ENCODE results near the gene CDK5. TPM values are rescaled to one million over a fixed set of nuclear protein-coding genes. Genes with fewer than 3 reads are reported as not detected.
"Not testable (repeated sequence)": the region's sequence is repeated elsewhere in the genome, so short reads cannot be mapped to it uniquely, and the experiment has no call there.

Gene CDK5
- total RNA-seq, 1 experiment from 2014 or later, result 23.8 TPM

GRCh38 chr7:151043959-151044358 lies 13.7 kb downstream of the CDK5 start:
- TF ChIP-seq CTCF (IDR thresholded peaks at IDR 0.05; ENCODE audit: insufficient read depth in 1 of 2, low read depth in 1 of 2, low read length in 1 of 2, severe bottlenecking in 1 of 2, unreplicated experiment in 1 of 2), result no peak
- no peaks in the 10 kb centered on the region for H3K27me3 Mint-ChIP-seq (ENCODE audit: insufficient read depth, unreplicated experiment)

GRCh38 chr7:151043449-151043848 lies 14.2 kb downstream of the CDK5 start:
- H3K9me3 Mint-ChIP-seq (ENCODE audit: unreplicated experiment); H3K4me1 Mint-ChIP-seq (ENCODE audit: low read depth, unreplicated experiment); intact Hi-C loops (cut with micrococcal nuclease; ENCODE audit: unreplicated experiment); H3K36me3 ChIP-seq (ENCODE audit: control insufficient read depth, insufficient read depth, low read length); H3K9me3 ChIP-seq; H3K36me3 Mint-ChIP-seq (ENCODE audit: insufficient read depth, unreplicated experiment); H3K27me3 ChIP-seq (replicated peaks; ENCODE audit: control insufficient read depth, insufficient read depth, low read length); DNase-seq; H3K27me3 Mint-ChIP-seq (ENCODE audit: insufficient read depth, unreplicated experiment); H3K4me3 Mint-ChIP-seq (ENCODE audit: unreplicated experiment); POLR2A ChIA-PET; H3K27ac Mint-ChIP-seq (ENCODE audit: unreplicated experiment); H3K4me3 ChIP-seq (ENCODE audit: low read depth, low read length); CTCF ChIA-PET; BruUV-seq (replicated peaks): not testable (repeated sequence)
- peaks cover 12% of the 10 kb centered on the region for H3K4me1 ChIP-seq

More at GRCh38 chr7:151043959-151044358, 13.7 kb downstream of the CDK5 start:
- no peaks in the 10 kb centered on the region for H3K9me3 ChIP-seq
- intact Hi-C loops (cut with micrococcal nuclease; ENCODE audit: unreplicated experiment), result no loop called here
- POLR2A ChIA-PET, result no interaction called here
- H3K4me3 ChIP-seq (ENCODE audit: low read depth, low read length), result no peak overlapping the region
- no peaks in the 10 kb centered on the region for H3K36me3 Mint-ChIP-seq (ENCODE audit: insufficient read depth, unreplicated experiment)
- no peaks in the 10 kb centered on the region for H3K36me3 ChIP-seq (ENCODE audit: control insufficient read depth, insufficient read depth, low read length)
- no peak overlapping the region for H3K27ac Mint-ChIP-seq (ENCODE audit: unreplicated experiment)
- no peak for DNase-seq
- no peak overlapping the region for H3K4me3 Mint-ChIP-seq (ENCODE audit: unreplicated experiment)
- no peaks in the 10 kb centered on the region for H3K9me3 Mint-ChIP-seq (ENCODE audit: unreplicated experiment)
- H3K4me1 ChIP-seq, result peaks cover 8% of the 10 kb centered on the region
- CTCF ChIA-PET, result interaction anchor here (0.7 kb wide), 1 partner anchor 18 kb away, joined by 3 read pairs; no protein-coding TSS in a partner anchor
- no peaks in the 10 kb centered on the region; the same call in 1 of the 2 replicates for H3K27me3 ChIP-seq (replicated peaks; ENCODE audit: control insufficient read depth, insufficient read depth, low read length)
- no TSS peak for BruUV-seq (replicated peaks)
- peaks cover 5% of the 10 kb centered on the region for H3K4me1 Mint-ChIP-seq (ENCODE audit: low read depth, unreplicated experiment)

- no peaks in the 10 kb centered on the region for H3K9me3 Mint-ChIP-seq (ENCODE audit: unreplicated experiment)
- DNase-seq, result no peak
- H3K4me3 Mint-ChIP-seq (ENCODE audit: unreplicated experiment), result no peak overlapping the region
- Histone ChIP-seq H3K36me3 (ENCODE audit: control insufficient read depth, insufficient read depth, low read length) (no peaks in the 10 kb centered on the region), H3K4me3 (ENCODE audit: low read depth, low read length) (no peak overlapping the region), H3K9me3 (no peaks in the 10 kb centered on the region), H3K4me1 (peaks cover 12% of the 10 kb centered on the region), H3K27me3 (replicated peaks; ENCODE audit: control insufficient read depth, insufficient read depth, low read length) (no peaks in the 10 kb centered on the region; the same call in 1 of the 2 replicates)
- TF ChIP-seq CTCF (IDR thresholded peaks at IDR 0.05; ENCODE audit: insufficient read depth in 1 of 2, low read depth in 1 of 2, low read length in 1 of 2, severe bottlenecking in 1 of 2, unreplicated experiment in 1 of 2), result no peak
- BruUV-seq (replicated peaks), result no TSS peak
- POLR2A ChIA-PET, result no interaction called here
- intact Hi-C loops (cut with micrococcal nuclease; ENCODE audit: unreplicated experiment), result no loop called here
- H3K4me1 Mint-ChIP-seq (ENCODE audit: low read depth, unreplicated experiment), result peaks cover 5% of the 10 kb centered on the region
- CTCF ChIA-PET, result no interaction called here
- H3K27ac Mint-ChIP-seq (ENCODE audit: unreplicated experiment), result no peak overlapping the region
- H3K36me3 Mint-ChIP-seq (ENCODE audit: insufficient read depth, unreplicated experiment), result peaks cover 6% of the 10 kb centered on the region
- H3K27me3 Mint-ChIP-seq (ENCODE audit: insufficient read depth, unreplicated experiment), result no peaks in the 10 kb centered on the region
Measured at GRCh38 chr7:151040616-151041375, 16.9 kb downstream of the CDK5 start.
